ENCODE measurements around the gene COL16A1.

DNA sequence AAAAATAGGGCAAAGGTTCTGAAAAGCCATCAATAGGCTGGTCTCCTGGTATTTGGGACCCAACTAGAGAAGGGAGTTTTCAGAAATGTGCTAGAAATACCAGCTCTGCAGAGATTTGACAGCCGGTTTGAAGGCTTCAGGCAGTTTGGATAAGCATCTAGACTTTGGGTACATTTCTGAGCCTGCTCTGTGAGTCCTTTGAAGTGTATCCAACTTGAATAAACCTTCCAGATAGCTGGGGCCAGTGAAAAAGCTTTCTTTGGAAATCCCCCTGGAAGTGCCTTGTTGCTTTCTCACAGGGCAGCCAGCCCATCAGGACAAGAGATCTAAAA lies 52.8 kb downstream of the COL16A1 start:
- TF ChIP-seq HMG20A (CRISPR knock-in tag; IDR thresholded peaks at IDR 0.05; ENCODE audit: borderline replicate concordance) (no peak), HDAC1 (CRISPR knock-in tag; IDR thresholded peaks at IDR 0.05) (no peak), YY1 (IDR thresholded peaks at IDR 0.05; ENCODE audit: insufficient read depth, insufficient replicate concordance, low read depth, low read length) (no peak), SMAD1 (CRISPR knock-in tag; IDR thresholded peaks at IDR 0.05; ENCODE audit: borderline replicate concordance, low read depth) (no peak), POLR2AphosphoS5 (IDR thresholded peaks at IDR 0.05; ENCODE audit: low read depth, low read length) (no peak), CTCF (CRISPR knock-in tag; IDR thresholded peaks at IDR 0.05) (no peak), TEAD2 (CRISPR knock-in tag; IDR thresholded peaks at IDR 0.05) (no peak), TAF1 (CRISPR knock-in tag; IDR thresholded peaks at IDR 0.05) (no peak), ZNF383 (CRISPR knock-in tag; IDR thresholded peaks at IDR 0.05; ENCODE audit: borderline replicate concordance) (no peak), NR2C2 (CRISPR knock-in tag; IDR thresholded peaks at IDR 0.05; ENCODE audit: borderline replicate concordance) (no peak), ZFP37 (CRISPR knock-in tag; IDR thresholded peaks at IDR 0.05; ENCODE audit: borderline replicate concordance) (no peak), FOXP1 (IDR thresholded peaks at IDR 0.05) (no peak), FOXP1 (CRISPR knock-in tag; IDR thresholded peaks at IDR 0.05) (no peak)
